Hepatocyte (in vitro differentiated cells): ENCODE measurements around the gene COQ4. TPM values are rescaled to one million over a fixed set of nuclear protein-coding genes. Genes with fewer than 3 reads are reported as not detected.

Experiments
- DNase-seq: peaks from one replicate; pipeline ENCODE4 v3.0.0-alpha.2; 2016; ENCODE audit warnings: low spot score
- H2AFZ ChIP-seq: fragments of 200-600 bp; sonication (generic); 2 replicates; pipeline ENCODE4 v1.6.0; 2016; ENCODE audit warnings: antibody characterized with exemption, mild to moderate bottlenecking
- H3K27ac ChIP-seq: fragments of 200-600 bp; sonication (generic); 2 replicates; pipeline ENCODE4 v1.5.1; 2016; ENCODE audit warnings: mild to moderate bottlenecking
- H3K27me3 ChIP-seq: fragments of 200-600 bp; sonication (generic); 2 replicates; pipeline ENCODE4 v1.6.1; 2016
- H3K36me3 ChIP-seq: fragments of 200-600 bp; sonication (generic); replicated peaks from 2 replicates; pipeline ENCODE4 v1.5.1; 2016; ENCODE audit warnings: low read depth; ENCODE audit not compliant: insufficient read depth
- H3K4me1 ChIP-seq: fragments of 200-600 bp; sonication (generic); 2 replicates; pipeline ENCODE4 v1.5.1; 2016; ENCODE audit warnings: mild to moderate bottlenecking, moderate library complexity; ENCODE audit not compliant: insufficient read depth
- H3K4me2 ChIP-seq: fragments of 200-600 bp; sonication (generic); 2 replicates; pipeline ENCODE4 v1.6.0; 2016
- H3K4me3 ChIP-seq: fragments of 200-600 bp; sonication (generic); 2 replicates; pipeline ENCODE4 v1.5.1; 2016; ENCODE audit warnings: mild to moderate bottlenecking
- H3K79me2 ChIP-seq: fragments of 200-600 bp; sonication (generic); 2 replicates; pipeline ENCODE4 v1.6.0; 2017; ENCODE audit warnings: mild to moderate bottlenecking
- H3K9me2 ChIP-seq: fragments of 200-600 bp; sonication (generic); replicated peaks from 2 replicates; pipeline ENCODE4 v1.6.0; 2017; ENCODE audit warnings: mild to moderate bottlenecking; ENCODE audit not compliant: insufficient read depth
- H3K9me3 ChIP-seq: fragments of 200-600 bp; sonication (generic); 2 replicates; pipeline ENCODE4 v1.5.1; 2016; ENCODE audit warnings: low read depth, mild to moderate bottlenecking
- H4K20me1 ChIP-seq: fragments of 200-600 bp; sonication (generic); 2 replicates; pipeline ENCODE4 v1.6.0; 2016; ENCODE audit warnings: mild to moderate bottlenecking; ENCODE audit not compliant: insufficient read depth, poor library complexity, severe bottlenecking
- EZH2 ChIP-seq: fragments of 200-600 bp; sonication (generic); IDR thresholded peaks from 2 replicates; pipeline ENCODE4 v1.6.1; 2016; ENCODE audit warnings: antibody characterized with exemption, mild to moderate bottlenecking, borderline replicate concordance
- EZH2phosphoT487 ChIP-seq: fragments of 200-600 bp; sonication (generic); IDR thresholded peaks from one replicate; pipeline ENCODE4 v1.6.1; 2018; ENCODE audit warnings: antibody characterized with exemption, mild to moderate bottlenecking, low read depth, moderate library complexity; ENCODE audit not compliant: unreplicated experiment, severe bottlenecking
- WGBS: methylation state at CpG from one replicate; pipeline ENCODE4 v1.1.6; 2016; ENCODE audit warnings: low lambda C conversion rate; ENCODE audit errors: missing lambda C conversion rate; 5-methylcytosine and 5-hydroxymethylcytosine counted together
- polyA plus RNA-seq: library from polyadenylated mRNA; unstranded; fragments of >200 nt; fragmentation: Nextera tagmentation; extraction: Ambion mirVana; gene quantifications from 2 replicates; pipeline ENCODE4 v1.2.1, GENCODE V29; 2016
- total RNA-seq: library from RNA; depleted of rRNA; stranded (reverse); fragments of >200 nt; gene quantifications from 2 replicates; pipeline ENCODE4 v1.2.3, GENCODE V29; 2014
- TF ChIP-seq, protein P1 (sequence below): fragments of 200-600 bp; sonication (generic); IDR thresholded peaks from 2 replicates; pipeline ENCODE4 v1.5.1; 2016; ENCODE audit warnings: antibody characterized with exemption, mild to moderate bottlenecking; ENCODE audit not compliant: poor library complexity

Gene COQ4
- total and polyA plus RNA-seq, 2 experiments from 2014 or later: 35.2 to 40.9 TPM

DNA sequence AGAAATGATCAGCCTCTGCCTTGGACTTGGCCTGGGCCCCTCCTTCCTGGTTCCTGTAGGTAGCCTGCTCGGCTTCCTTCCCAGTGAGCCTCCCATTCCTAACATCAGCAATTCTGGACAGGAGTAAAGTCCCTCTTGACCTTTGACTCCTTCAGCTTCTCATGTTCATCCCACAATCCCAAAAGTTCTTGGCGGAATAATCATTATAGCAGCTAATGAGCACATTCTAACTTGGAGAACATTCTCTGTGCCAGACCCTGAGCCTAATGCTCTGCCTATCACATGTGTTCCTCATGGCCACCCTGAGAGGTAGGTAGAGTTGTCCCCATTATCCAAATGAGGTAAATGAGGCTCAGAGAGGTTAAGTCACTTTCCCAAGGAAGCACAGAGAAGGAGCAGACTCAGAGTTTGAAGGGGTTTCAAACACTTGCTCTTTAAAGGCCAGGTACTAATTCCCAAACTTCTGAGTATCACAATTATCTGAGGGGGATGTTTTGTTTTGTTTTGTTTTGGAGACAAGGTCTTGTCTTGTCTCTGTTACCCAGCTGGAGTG, 25.3 kb upstream of the COQ4 start:
- Histone ChIP-seq H3K27ac (peak overlapping the region; percentile 62), H2AFZ (no peak overlapping the region), H3K9me2 (no peaks in the 10 kb centered on the region), H4K20me1 (no peaks in the 10 kb centered on the region), H3K27me3 (no peaks in the 10 kb centered on the region), H3K9me3 (no peaks in the 10 kb centered on the region), H3K79me2 (no peaks in the 10 kb centered on the region), H3K4me3 (no peak overlapping the region), H3K4me1 (peaks cover 14% of the 10 kb centered on the region), H3K4me2 (no peak overlapping the region), H3K36me3 (no peaks in the 10 kb centered on the region)
- DNase-seq: no peak
- TF ChIP-seq, protein P1, sequence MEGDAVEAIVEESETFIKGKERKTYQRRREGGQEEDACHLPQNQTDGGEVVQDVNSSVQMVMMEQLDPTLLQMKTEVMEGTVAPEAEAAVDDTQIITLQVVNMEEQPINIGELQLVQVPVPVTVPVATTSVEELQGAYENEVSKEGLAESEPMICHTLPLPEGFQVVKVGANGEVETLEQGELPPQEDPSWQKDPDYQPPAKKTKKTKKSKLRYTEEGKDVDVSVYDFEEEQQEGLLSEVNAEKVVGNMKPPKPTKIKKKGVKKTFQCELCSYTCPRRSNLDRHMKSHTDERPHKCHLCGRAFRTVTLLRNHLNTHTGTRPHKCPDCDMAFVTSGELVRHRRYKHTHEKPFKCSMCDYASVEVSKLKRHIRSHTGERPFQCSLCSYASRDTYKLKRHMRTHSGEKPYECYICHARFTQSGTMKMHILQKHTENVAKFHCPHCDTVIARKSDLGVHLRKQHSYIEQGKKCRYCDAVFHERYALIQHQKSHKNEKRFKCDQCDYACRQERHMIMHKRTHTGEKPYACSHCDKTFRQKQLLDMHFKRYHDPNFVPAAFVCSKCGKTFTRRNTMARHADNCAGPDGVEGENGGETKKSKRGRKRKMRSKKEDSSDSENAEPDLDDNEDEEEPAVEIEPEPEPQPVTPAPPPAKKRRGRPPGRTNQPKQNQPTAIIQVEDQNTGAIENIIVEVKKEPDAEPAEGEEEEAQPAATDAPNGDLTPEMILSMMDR: no peak
- TF ChIP-seq EZH2phosphoT487: no peak
- no peak for TF ChIP-seq EZH2
- 72% methylated on average over 2 of the region's 2 CpGs for WGBS

DNA sequence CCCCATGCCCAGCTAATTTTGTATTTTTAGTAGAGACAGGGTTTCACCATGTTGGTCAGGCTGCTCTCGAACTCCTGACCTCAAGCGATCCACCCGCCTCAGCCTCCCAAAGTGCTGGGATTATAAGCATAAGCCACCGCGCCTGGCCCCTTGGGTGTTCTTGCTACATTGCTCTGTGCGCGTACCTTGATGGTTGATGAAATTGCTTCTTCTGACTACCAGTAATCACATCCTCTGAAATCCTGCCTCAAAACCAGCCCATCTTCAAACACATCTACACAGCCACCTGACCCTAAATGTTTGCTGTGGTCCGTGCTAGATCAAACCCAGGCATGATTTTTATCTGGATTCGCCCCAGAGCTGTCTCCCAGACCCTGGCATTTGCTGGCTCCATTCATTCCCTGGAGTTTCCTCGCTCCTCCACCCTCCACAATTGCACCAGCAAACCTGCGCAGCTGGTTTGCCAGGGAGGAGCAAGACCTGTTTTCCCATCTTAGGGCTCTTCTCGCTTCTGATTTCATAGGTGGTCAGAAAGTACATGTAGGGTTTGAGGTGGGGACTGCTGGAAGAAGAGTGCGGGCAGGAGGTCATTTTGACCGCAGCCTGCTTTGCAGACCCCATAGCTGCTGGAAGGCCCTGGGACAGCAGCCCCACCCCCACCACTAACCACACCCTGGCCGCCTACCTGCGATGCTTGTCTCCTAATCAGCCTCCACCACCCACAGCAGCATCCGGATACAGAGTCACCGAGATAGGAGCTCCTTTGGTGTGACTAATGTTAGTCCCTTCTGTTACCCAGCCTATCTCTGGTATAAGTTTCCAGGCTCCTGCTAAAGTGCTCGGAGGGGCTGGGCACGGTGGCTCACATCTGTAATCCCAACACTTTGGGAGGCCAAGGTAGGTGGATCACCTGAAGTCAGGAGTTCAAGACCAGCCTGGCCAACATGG, 23.8 kb upstream of the COQ4 start:
- Histone ChIP-seq H2AFZ (no peak overlapping the region), H3K9me3 (no peaks in the 10 kb centered on the region), H4K20me1 (no peaks in the 10 kb centered on the region), H3K36me3 (no peaks in the 10 kb centered on the region), H3K4me3 (no peak overlapping the region), H3K9me2 (no peaks in the 10 kb centered on the region), H3K27me3 (no peaks in the 10 kb centered on the region), H3K27ac (no peak overlapping the region), H3K79me2 (no peaks in the 10 kb centered on the region), H3K4me1 (peaks cover 14% of the 10 kb centered on the region), H3K4me2 (no peak overlapping the region)
- TF ChIP-seq EZH2phosphoT487 (no peak), EZH2 (no peak)
- TF ChIP-seq, protein P1: no peak
- WGBS: 71% methylated on average over 20 of the region's 20 CpGs
- no peak for DNase-seq

DNA sequence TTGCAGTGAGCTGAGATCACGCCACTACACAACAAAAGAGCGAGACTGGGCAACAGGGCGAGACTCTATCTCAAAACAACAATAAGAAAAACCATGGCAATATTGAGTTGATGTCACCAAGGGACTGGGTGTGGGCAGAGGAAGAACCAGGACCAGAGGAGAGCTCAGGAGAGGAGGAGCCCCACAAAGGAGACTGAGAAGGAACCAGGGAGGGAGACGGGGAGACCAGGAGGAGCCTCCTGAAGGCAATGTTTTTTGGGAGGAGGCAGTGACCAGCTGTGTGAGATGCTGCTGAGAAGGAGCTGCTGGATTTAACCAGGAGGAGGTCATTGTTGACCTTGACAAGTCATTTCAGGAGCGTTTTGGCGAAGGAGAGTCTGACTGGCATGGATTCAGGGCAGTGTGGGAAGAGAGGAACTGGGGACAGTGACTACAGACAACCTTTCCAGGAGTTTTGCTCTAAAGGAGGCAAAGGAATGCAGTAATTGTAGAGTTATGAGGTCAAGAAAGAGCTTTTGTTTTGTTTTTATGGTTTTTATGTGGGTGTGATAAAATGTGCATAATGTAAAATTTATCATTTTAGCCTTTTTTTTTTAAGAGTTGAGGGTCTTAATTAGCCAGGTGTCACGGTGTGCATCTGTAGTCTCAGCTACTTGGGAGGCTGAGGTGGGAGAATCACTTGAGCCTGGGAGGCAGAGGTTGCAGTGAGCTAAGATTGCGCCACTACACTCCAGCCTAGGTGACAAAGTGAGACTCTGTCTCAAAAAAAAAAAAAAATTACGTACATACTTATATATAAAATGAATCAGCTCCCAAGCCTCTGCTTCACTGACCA, 18.3 kb upstream of the COQ4 start:
- Histone ChIP-seq H3K4me1 (no peaks in the 10 kb centered on the region), H3K36me3 (no peaks in the 10 kb centered on the region), H4K20me1 (no peaks in the 10 kb centered on the region), H3K79me2 (no peaks in the 10 kb centered on the region), H2AFZ (no peak overlapping the region), H3K27me3 (no peaks in the 10 kb centered on the region), H3K4me2 (no peak overlapping the region), H3K9me2 (no peaks in the 10 kb centered on the region), H3K4me3 (no peak overlapping the region), H3K27ac (no peak overlapping the region), H3K9me3 (no peaks in the 10 kb centered on the region)
- no peak for DNase-seq
- TF ChIP-seq, protein P1: no peak
- TF ChIP-seq EZH2phosphoT487 (no peak), EZH2 (no peak)
- WGBS: 90% methylated on average over 9 of the region's 9 CpGs
